DMS 273 (cell line): Measurements from ENCODE around the gene IFNE.

Source experiments
- DNase-seq: peaks from one replicate; lab custom pipeline; 2025; ENCODE audit not compliant: unreplicated experiment; lab: John Stamatoyannopoulos, UW

Gene IFNE

DNA sequence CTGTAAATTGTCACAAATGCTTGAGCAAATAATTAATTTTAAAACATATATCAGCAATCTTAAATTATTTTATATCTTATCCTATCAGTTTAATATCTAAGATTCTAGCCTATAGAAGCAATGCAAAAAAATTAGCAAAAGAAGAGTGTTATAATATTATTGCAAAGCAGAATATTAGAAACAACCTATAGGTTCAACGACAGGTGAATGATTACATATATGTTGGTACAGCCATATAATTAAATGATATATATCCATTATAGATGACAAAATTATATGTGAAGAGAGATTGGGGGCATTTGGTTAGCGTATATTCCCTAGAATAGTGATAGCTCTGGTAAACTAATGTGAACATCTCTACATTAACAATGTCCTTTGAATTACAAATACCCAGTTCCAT, at the start of gene IFNE:
IFNE (minus strand) TSS at position 101 of the 400 bp plus-strand sequence. CDS start 619 bp downstream, outside the sequence.
- DNase-seq, result no peak

GRCh38 chr9:21528123-21528808, 46.2 kb upstream of the IFNE start:
- DNase-seq, result no peak

- no peak for DNase-seq
Observed at GRCh38 chr9:21527579-21527978, 45.5 kb upstream of the IFNE start.

- no peak for DNase-seq
Observed at GRCh38 chr9:21525174-21525573, 43.1 kb upstream of the IFNE start.

- no peak for DNase-seq
Observed at GRCh38 chr9:21524099-21524830, 42.2 kb upstream of the IFNE start.

GRCh38 chr9:21523021-21524014, 41.2 kb upstream of the IFNE start:
- no peak for DNase-seq

DNA sequence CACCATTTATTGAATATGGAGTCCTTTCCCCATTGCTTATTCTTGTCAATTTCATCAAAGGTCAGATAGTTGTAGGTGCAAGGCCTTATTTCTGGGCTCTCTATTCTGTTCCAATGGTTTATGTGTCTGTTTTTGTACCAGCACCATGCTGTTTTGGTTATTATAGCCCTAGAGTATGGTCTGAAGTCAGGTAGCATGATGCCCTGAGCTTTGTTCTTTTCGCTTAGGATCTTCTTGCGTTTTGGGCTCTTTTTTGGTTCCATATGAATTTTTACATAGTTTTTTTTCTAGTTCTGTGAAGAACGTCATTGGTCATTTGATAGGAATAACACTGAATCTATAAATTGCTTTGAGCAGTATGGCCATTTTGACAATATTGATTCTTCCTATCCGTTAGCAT, 40.2 kb upstream of the IFNE start:
- no peak for DNase-seq

DNA sequence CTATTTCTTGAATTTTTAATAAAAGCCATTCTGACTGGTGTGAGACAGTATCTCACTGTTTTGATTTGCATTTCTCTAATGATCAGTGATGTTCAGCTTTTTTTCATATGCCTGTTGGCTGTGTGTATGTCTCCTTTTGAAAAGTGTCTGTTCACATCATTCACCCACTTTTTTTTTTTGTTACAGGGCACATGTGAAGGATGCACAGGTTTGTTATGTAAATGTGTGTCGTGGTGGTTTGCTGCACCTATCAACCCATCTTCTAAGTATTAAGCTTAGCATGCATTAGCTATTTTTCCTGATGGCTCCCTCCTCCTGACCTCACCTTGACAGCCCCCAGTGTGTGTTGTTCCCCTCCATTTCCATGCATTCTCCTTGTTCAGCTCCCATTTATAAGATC, 39.3 kb upstream of the IFNE start:
- no peak for DNase-seq

GRCh38 chr9:21520501-21521228, 38.6 kb upstream of the IFNE start:
- no peak for DNase-seq

DNA sequence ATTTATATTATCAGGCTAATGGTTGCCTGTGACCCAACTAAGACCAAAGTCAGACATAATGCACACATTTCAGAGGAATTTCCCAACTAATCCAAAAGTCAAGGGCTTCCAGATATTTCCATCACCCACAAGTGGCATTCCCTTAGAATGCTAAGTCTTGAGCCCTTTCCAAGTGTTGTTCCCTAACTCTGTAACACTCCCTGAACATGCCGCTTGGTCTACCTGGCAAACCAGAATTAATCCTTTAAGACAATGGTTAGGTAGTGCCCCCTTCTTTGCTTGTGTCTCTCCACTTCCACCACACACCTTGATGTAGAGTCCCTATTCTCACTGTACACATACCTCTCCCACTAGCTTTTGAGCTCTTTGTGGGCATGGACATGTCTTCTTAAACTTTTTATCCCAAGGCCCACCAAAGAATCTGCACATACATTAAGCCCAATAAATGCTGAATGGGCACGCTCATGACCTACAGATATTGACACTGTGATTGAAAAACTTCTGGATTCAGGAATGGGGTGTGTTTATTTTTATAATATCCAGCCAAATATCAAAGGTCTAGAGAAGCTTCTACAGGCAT, 37.8 kb upstream of the IFNE start:
- DNase-seq, result no peak

DNA sequence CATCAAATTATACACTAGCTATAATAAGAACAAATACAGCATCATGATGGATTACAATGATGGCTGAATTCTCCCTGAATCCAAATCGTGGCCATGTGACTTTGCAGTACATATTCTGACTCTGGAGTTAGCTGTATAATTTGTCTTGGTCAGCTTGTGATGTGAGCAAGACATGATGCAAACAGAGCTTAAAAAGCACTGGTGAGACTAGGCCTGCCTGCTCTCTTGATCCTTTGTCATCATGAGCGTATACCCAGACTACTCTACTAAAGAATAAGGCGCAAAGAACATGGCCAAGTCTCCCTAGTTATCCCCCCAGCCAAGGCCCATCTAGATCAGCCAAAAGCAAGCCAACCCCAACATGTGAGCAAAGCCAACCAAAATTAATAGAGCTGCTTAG, 34.7 kb upstream of the IFNE start:
- DNase-seq, result no peak

DNA sequence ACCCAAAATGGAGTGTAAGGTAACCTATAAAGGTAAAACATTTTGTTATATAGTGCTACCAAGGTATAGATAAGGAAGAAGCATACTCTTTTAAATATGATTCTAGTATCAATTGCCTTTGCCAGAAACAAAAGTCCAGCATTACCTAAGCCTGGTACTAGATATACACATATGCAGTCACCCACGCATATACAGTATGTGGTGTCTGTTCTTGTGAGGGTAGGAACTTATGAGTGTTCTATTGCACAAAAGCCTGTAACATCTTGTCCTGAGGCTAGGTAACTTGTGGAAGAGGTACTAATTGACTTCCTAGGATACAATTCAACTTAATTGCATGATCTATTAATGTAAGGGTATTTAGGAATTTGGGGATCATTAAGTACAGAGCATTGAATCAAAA, 31.3 kb upstream of the IFNE start:
- DNase-seq, result no peak

DNA sequence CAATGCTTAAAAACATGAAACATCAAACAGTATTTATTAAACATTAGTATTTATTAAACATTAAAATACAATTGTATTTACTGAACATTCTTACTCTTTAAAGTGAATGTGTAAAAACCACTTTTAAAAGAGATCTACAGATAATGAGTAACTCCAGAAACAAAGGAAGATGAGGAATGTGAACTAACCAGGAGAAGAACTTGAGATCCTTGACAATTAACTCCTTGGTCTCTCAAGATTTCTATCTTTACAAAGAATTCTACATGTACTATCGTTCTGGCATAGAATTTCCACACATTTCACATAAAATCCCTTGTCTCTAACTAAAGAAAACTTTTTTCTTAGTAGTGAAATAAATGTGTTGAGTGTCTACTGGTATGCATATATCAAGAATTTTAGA, 28.7 kb upstream of the IFNE start:
- no peak for DNase-seq

- no peak for DNase-seq
Observed at GRCh38 chr9:21507483-21507790, 25.3 kb upstream of the IFNE start.

GRCh38 chr9:21506626-21507482, 24.7 kb upstream of the IFNE start:
- no peak for DNase-seq

DNA sequence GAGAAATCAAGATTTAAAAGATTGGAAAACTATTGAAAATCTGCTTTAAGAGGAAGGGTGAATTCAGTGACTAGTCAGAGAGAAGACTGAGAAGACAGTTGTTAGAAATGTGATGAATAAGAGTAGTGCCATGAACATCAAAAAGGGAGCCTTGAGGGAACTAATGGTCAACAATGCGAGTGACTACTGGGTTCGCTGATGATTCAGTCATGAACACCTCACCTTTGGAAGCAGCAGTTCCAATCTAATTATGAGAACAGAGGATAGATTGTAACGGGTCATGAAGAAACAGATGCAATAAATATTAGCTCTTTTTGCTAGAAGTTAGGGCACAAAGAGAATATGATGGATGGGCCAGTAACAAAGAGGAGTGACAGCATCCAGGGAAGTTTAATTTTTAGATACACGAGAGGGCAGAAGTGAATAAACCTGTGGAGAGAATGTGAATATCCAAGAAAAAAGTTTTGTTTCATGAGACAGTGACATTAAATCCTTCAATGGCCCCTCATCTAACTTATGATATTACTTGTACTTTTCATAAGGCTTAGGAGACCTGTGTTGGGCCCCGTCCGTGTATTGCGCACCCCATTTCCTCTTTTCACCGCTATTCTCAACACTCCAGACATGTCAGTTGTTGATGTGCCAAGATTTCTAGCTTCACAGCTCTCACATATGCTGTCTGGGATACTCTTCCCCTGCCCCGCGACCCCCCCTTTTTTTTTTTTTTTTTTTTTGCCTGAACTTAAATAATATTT, 23.5 kb upstream of the IFNE start:
- DNase-seq, result no peak

- no peak for DNase-seq
Observed at GRCh38 chr9:21504894-21505293, 22.8 kb upstream of the IFNE start.

DNA sequence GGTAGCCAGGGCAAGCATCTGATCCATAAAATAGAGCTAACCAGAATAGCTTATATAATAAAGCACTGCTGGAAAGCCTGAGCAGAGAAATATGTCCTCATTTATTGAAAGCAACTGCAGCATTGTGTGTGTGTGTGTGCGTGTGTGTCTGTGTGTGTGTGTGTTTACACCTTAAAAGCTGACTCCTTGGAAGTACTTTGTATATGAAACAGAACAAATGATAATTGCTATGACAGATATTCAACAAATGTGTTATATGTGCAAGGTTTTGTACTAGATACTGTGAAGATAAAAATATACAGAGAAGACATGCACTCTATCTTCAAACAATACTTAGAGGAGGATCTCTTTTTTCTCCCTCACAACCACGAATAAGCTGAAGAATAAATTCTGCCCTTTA, 22.0 kb upstream of the IFNE start:
- no peak for DNase-seq

- no peak for DNase-seq
Observed at GRCh38 chr9:21502586-21502985, 20.5 kb upstream of the IFNE start.
